Uterus (tissue), 4 donors: ENCODE results near the gene EXOC4. TPM values are rescaled to one million over a fixed set of nuclear protein-coding genes. Genes with fewer than 3 reads are reported as not detected.

Experiments
- DNase-seq, 2 donors: peaks; one replicate each; pipeline ENCODE4 v3.0.0-alpha.2; 2019 to 2020
- H3K27ac ChIP-seq, 2 donors: fragments of 200-600 bp; sonication (generic); 1 replicate in 1 of 2; 2 replicates in 1 of 2; pipeline ENCODE4 v1.5.1; 2016 to 2018
- H3K27me3 ChIP-seq, 2 donors: fragments of 200-600 bp; sonication (generic); one replicate each; pipeline ENCODE4 v1.5.1; 2018 to 2019; ENCODE audit warnings: control low read depth in 1 of 2
- H3K36me3 ChIP-seq, 2 donors: fragments of 200-600 bp; sonication (generic); one replicate each; pipeline ENCODE4 v1.5.1; 2019; ENCODE audit warnings: control low read depth in 1 of 2
- H3K4me1 ChIP-seq, 2 donors: fragments of 200-600 bp; sonication (generic); one replicate each; pipeline ENCODE4 v1.5.1; 2018 to 2019; ENCODE audit warnings: control low read depth in 1 of 2
- H3K4me3 ChIP-seq, 2 donors: fragments of 200-600 bp; sonication (generic); 1 replicate in 1 of 2; 2 replicates in 1 of 2; pipeline ENCODE4 v1.5.1; 2018 to 2019; ENCODE audit warnings: mild to moderate bottlenecking in 1 of 2
- H3K9me3 ChIP-seq, 2 donors: fragments of 200-600 bp; sonication (generic); one replicate each; pipeline ENCODE4 v1.5.1; 2019; ENCODE audit warnings: control low read depth in 1 of 2
- CTCF ChIP-seq, 4 experiments: fragments of 200-600 bp in 2 of 4; fragments of 450-650 bp in 2 of 4; sonication (generic) in 2 of 4; IDR thresholded peaks; one replicate each; pipeline ENCODE4 v1.5.1; 2016 to 2019; ENCODE audit warnings: antibody characterized with exemption in 4 of 4, mild to moderate bottlenecking in 2 of 4, moderate library complexity in 1 of 4
- POLR2A ChIP-seq, 2 donors: fragments of 450-650 bp; IDR thresholded peaks; one replicate each; pipeline ENCODE4 v1.6.1; 2016; ENCODE audit warnings: antibody characterized with exemption in 2 of 2, mild to moderate bottlenecking in 1 of 2, moderate library complexity in 1 of 2
- intact Hi-C: fragments of 100-400 bp; cut with DNase I; formaldehyde crosslinking; loops from one replicate; pipeline ENCODE4 v1.15.1; 2023; ENCODE audit warnings: low total_unique reads
- total RNA-seq, 4 donors: library from RNA; depleted of rRNA in 3 of 4; stranded (reverse); fragments of >200 nt in 3 of 4; gene quantifications; one replicate each; pipeline versions ENCODE4 v1.1.0 to v1.2.4, GENCODE V29; 2014 to 2023
- donor health status: DM: yes; HTN: yes; CAD: no.

The EXOC4 gene
- total RNA-seq, 4 donors from 2014 or later = 27.2 to 126 (median 65.4) TPM

DNA sequence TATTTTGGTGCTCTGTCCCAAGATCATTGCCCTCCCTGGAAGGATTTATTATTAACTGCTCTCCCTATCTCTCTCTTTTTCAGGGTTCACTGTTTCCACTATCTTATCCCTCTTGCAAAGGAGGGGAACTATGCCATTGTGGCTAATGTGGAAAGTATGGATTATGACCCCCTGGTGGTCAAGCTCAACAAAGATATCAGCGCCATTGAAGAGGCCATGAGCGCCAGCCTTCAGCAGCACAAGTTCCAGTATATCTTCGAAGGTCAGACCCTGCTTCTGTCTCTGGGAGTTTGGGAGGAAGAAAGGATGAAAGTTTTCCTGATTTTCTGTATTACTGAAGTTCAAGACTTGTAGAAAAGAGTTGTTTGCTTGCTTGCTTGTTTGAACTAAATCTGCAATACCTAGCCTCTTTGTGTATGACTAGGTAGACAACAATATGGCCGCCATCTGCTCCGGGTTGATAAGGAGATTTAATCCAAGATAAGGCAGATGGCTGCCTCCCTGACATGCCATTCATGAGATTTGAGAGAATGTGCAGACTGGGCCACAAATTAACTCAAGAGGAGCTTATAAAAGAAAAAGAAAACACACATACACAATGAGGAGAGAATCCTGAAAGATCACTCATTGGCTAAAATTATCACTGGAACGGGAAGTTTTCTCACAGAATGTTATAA is 752.1 kb downstream of the EXOC4 start:
- Histone ChIP-seq H3K36me3 (no peaks in the 10 kb centered on the region), H3K27ac (no peak overlapping the region), H3K4me3 (no peak overlapping the region), H3K4me1 (no peaks in the 10 kb centered on the region), H3K27me3 (no peaks in the 10 kb centered on the region), H3K9me3 (no peaks in the 10 kb centered on the region)
- TF ChIP-seq CTCF (IDR thresholded peaks at IDR 0.05) = no peak
- no peak for TF ChIP-seq POLR2A (IDR thresholded peaks at IDR 0.05)
- no peak for DNase-seq
- intact Hi-C loops = no loop called here

GRCh38 chr7:134009314-134010110 is 756.6 kb downstream of the EXOC4 start:
- no peaks in the 10 kb centered on the region for H3K36me3 ChIP-seq
- intact Hi-C loops = no loop called here
- no peaks in the 10 kb centered on the region for H3K9me3 ChIP-seq

GRCh38 chr7:134013249-134013648 is 760.4 kb downstream of the EXOC4 start:
- no peak for TF ChIP-seq CTCF (IDR thresholded peaks at IDR 0.05)
- no peak for TF ChIP-seq POLR2A (IDR thresholded peaks at IDR 0.05)
- H3K4me3 ChIP-seq = no peak overlapping the region
- no peaks in the 10 kb centered on the region for H3K4me1 ChIP-seq
- H3K27me3 ChIP-seq = no peaks in the 10 kb centered on the region
- no peaks in the 10 kb centered on the region for H3K9me3 ChIP-seq
- no peak for DNase-seq
- intact Hi-C loops = no loop called here
- H3K36me3 ChIP-seq = no peaks in the 10 kb centered on the region
- no peak overlapping the region for H3K27ac ChIP-seq

More at GRCh38 chr7:134009314-134010110, 756.6 kb downstream of the EXOC4 start:
- H3K4me1 ChIP-seq = no peaks in the 10 kb centered on the region
- H3K4me3 ChIP-seq = no peak overlapping the region
- H3K27me3 ChIP-seq = no peaks in the 10 kb centered on the region
- TF ChIP-seq CTCF (IDR thresholded peaks at IDR 0.05) (no peak), POLR2A (IDR thresholded peaks at IDR 0.05) (no peak)
- no peak for DNase-seq
- H3K27ac ChIP-seq = no peak overlapping the region

GRCh38 chr7:134014935-134015334 is 762.1 kb downstream of the EXOC4 start:
- Histone ChIP-seq H3K9me3 (no peaks in the 10 kb centered on the region), H3K4me3 (no peak overlapping the region), H3K4me1 (no peaks in the 10 kb centered on the region), H3K27me3 (no peaks in the 10 kb centered on the region), H3K27ac (no peak overlapping the region), H3K36me3 (no peaks in the 10 kb centered on the region)
- intact Hi-C loops = no loop called here
- DNase-seq = no peak
- TF ChIP-seq POLR2A (IDR thresholded peaks at IDR 0.05) = no peak
- no peak for TF ChIP-seq CTCF (IDR thresholded peaks at IDR 0.05)
